ENCODE data around the gene MGAT4B. TPM values are rescaled to one million over a fixed set of nuclear protein-coding genes. Genes with fewer than 3 reads are reported as not detected.

The MGAT4B gene
- total and polyA plus RNA-seq, 12 donors = 58.6 to 123 (median 98.0) TPM

- DNase-seq (no peak), ATAC-seq (peak in 1 of 8 donors; percentile 1)
- H3K9me3 ChIP-seq = no peaks in the 10 kb centered on the region
- H3K36me3 ChIP-seq = peaks cover 0 to 26% (median 24%) of the 10 kb centered on the region in 9 donors
- H3K4me3 ChIP-seq = peak overlapping the region in 8 of 10 donors; percentile 11 to 84 (median 67)
- H3K27ac ChIP-seq = peak overlapping the region in 9 of 10 donors; percentile 61 to 92 (median 82)
- peaks cover 33 to 56% (median 54%) of the 10 kb centered on the region in 9 donors for H3K4me1 ChIP-seq
- WGBS, 2 donors = 91 to 95% methylated on average over 3 of the region's 3 CpGs
- TF ChIP-seq CTCF (IDR thresholded peaks at IDR 0.05) = no peak
- H3K27me3 ChIP-seq = no peaks in the 10 kb centered on the region
- intact Hi-C loops (cut with DNase I) = loop anchor here in 3 of 10 donors (1.0 to 2.0 kb wide), 2 partner anchors 31 to 32 kb away; no protein-coding TSS in a partner anchor
Measured at GRCh38 chr5:179794575-179794974, 12.1 kb downstream of the MGAT4B start.

GRCh38 chr5:179794171-179794570 lies 12.5 kb downstream of the MGAT4B start:
- WGBS, 2 donors = 68 to 81% methylated on average over 3 of the region's 3 CpGs
- no peak for TF ChIP-seq CTCF (IDR thresholded peaks at IDR 0.05)
- Histone ChIP-seq H3K27me3 (no peaks in the 10 kb centered on the region), H3K36me3 (peaks cover 0 to 22% (median 20%) of the 10 kb centered on the region in 9 donors), H3K27ac (peak overlapping the region; percentile 32 to 92 (median 82)), H3K9me3 (no peaks in the 10 kb centered on the region), H3K4me3 (peak overlapping the region in 8 of 10 donors; percentile 3 to 76 (median 64)), H3K4me1 (peaks cover 33 to 56% (median 54%) of the 10 kb centered on the region in 9 donors)
- intact Hi-C loops (cut with DNase I) = loop anchor here in 3 of 10 donors (1.0 to 2.0 kb wide), 2 partner anchors 31 kb away; no protein-coding TSS in a partner anchor
- no peak for DNase-seq
- ATAC-seq = no peak

- Histone ChIP-seq H3K27ac (peak within 1 kb of the TSS; percentile 32 to 92 (median 82)), H3K36me3 (peaks cover 0 to 17% (median 14%) of the 10 kb centered on the region in 9 donors), H3K4me1 (peaks cover 33 to 56% (median 54%) of the 10 kb centered on the region in 9 donors), H3K9me3 (no peaks in the 10 kb centered on the region), H3K4me3 (peak within 1 kb of the TSS in 8 of 10 donors; percentile 11 to 84 (median 67)), H3K27me3 (no peaks in the 10 kb centered on the region)
- DNase-seq (peak; percentile 84 to 86), ATAC-seq (peak; percentile 53 to 83 (median 74))
- TF ChIP-seq CTCF (IDR thresholded peaks at IDR 0.05) = no peak
- intact Hi-C loops (cut with DNase I) = loop anchor here in 3 of 10 donors (1.0 to 2.0 kb wide), 2 partner anchors 30 to 31 kb away; no protein-coding TSS in a partner anchor
- 24 to 26% methylated on average over 15 to 19 of the region's 19 CpGs for WGBS, 2 donors
Measured at GRCh38 chr5:179793468-179794139, 13.1 kb downstream of the MGAT4B start, which contains the start of gene LTC4S. Gene LTC4S (plus strand): TSS chr5:179793986. CDS start chr5:179794081, 95 bp downstream.

GRCh38 chr5:179792612-179793467 lies 13.8 kb downstream of the MGAT4B start:
- no peak for TF ChIP-seq CTCF (IDR thresholded peaks at IDR 0.05)
- H3K4me1 ChIP-seq = peaks cover 33 to 56% (median 54%) of the 10 kb centered on the region in 9 donors
- 72 to 88% methylated on average over 24 of the region's 24 CpGs for WGBS, 2 donors
- peak overlapping the region in 4 of 10 donors; percentile 65 to 76 (median 67) for H3K4me3 ChIP-seq
- intact Hi-C loops (cut with DNase I) = no loop called here
- peaks cover 0 to 9% (median 7%) of the 10 kb centered on the region in 9 donors for H3K36me3 ChIP-seq
- no peaks in the 10 kb centered on the region for H3K27me3 ChIP-seq
- DNase-seq (peak in 1 of 2 donors; percentile 49), ATAC-seq (peak in 6 of 8 donors; percentile 2 to 17 (median 7))
- H3K9me3 ChIP-seq = no peaks in the 10 kb centered on the region
- peak overlapping the region; percentile 32 to 92 (median 82) for H3K27ac ChIP-seq
